ENCODE results near the gene EGFL8. TPM values are rescaled to one million over a fixed set of nuclear protein-coding genes. Genes with fewer than 3 reads are reported as not detected.

EGFL8 gene
- total RNA-seq, 1 donor from 2014 or later: 11.5 TPM

DNA sequence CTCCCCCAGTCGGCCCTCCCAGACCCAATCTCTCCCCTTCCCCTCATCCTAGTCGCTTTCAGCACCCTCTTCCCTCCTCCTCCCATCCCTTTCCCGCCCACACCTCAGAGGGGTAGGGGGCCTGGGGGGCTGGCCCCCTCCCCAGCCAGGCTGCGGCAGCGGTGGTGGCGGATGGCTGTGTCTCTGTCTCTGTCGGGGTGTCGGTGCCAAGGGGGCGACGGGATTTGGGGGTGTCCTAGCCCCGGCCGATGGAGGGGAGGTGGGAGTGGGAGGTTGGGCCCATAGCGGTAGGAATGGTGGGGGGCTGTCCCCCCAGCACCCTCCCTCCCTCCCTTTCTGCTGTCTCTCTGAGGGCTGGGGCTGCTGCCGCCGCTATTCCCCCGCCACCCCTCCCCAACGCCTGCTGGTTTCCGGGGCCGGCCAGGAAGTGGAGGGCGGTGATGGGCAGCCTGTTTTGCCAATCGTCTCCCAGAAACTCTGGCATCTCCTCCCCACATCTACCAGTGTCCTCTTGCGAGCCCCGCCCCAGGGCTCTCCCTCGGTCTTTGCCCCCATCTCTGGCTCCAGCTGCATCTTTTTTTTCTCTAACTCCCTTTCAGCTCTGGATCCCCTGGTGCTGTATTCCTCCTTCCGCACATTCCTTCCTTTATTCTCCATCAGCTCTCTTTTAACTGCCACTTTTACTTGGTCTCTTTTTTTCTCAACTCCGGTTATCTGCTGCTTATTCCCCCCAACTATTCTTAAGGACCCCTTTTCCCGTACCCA is 11.5 kb downstream of the EGFL8 start, which contains the start of gene AGPAT1:
Gene AGPAT1 (minus strand): TSS at position 374 of the 765 bp plus-strand sequence. CDS start 4,588 bp downstream, outside the sequence.
- no peaks in the 10 kb centered on the region for H3K9me3 Mint-ChIP-seq
- peak within 1 kb of the TSS; percentile 97 for H3K27ac Mint-ChIP-seq

DNA sequence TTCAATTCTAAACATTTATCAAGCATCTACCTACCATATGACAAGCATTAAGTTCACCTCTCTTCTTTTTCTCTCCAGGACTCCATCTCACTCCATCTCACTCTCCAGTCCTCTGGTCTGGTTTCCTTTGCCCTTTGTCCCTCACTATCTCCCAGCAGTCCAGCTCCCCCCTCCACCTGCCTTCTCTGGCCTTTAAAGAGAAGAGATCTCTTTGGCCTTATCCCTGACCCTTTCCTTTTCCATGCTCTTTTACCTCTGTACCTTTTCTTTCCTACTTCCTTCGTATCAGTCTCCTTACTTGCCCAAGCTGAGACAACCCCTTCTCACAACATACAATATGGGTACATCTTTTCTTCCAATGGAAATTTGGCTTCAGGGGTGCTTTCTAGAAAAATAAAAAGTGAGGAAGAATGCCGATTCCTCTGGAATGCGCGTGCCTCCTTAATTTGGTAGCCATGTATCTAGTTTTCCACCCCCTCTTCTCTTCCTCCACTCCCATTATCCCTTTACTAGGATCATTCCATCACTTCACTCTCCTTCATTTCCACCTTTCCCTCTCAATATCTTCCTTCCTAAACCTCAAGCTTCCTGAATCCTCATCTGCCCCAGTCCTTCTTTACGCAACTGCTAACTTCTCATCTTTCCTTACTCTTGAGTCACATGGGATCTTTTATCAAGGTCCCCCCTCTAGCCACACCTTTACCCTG is 12.2 kb downstream of the EGFL8 start:
- Mint-ChIP-seq H3K4me1 (ENCODE audit: low read depth) (peaks cover 54% of the 10 kb centered on the region), H3K27ac (peak overlapping the region; percentile 97), H3K9me3 (no peaks in the 10 kb centered on the region), H3K36me3 (ENCODE audit: low read depth) (peaks cover 31% of the 10 kb centered on the region), H3K27me3 (ENCODE audit: low read depth) (no peaks in the 10 kb centered on the region), H3K4me3 (ENCODE audit: low read depth) (peak overlapping the region; percentile 96)
- no peak for DNase-seq (ENCODE audit: low spot score)
- intact Hi-C loops (cut with micrococcal nuclease): loop anchor here (1.0 to 10.0 kb wide), 5 partner anchors 22 to 796 kb away; partner anchors contain the start of genes APOM, BAG6, NELFE and PPT2

More for the DNA sequence above, 11.5 kb downstream of the EGFL8 start, which contains the start of gene AGPAT1:
- Mint-ChIP-seq H3K36me3 (ENCODE audit: low read depth) (peaks cover 28% of the 10 kb centered on the region), H3K27me3 (ENCODE audit: low read depth) (no peaks in the 10 kb centered on the region), H3K4me1 (ENCODE audit: low read depth) (peaks cover 54% of the 10 kb centered on the region), H3K4me3 (ENCODE audit: low read depth) (peak within 1 kb of the TSS; percentile 96)
- peak; percentile 95 for DNase-seq (ENCODE audit: low spot score)
- intact Hi-C loops (cut with micrococcal nuclease): loop anchor here (1.0 to 10.0 kb wide), 5 partner anchors 22 to 796 kb away; partner anchors contain the start of genes APOM, BAG6, NELFE and PPT2

DNA sequence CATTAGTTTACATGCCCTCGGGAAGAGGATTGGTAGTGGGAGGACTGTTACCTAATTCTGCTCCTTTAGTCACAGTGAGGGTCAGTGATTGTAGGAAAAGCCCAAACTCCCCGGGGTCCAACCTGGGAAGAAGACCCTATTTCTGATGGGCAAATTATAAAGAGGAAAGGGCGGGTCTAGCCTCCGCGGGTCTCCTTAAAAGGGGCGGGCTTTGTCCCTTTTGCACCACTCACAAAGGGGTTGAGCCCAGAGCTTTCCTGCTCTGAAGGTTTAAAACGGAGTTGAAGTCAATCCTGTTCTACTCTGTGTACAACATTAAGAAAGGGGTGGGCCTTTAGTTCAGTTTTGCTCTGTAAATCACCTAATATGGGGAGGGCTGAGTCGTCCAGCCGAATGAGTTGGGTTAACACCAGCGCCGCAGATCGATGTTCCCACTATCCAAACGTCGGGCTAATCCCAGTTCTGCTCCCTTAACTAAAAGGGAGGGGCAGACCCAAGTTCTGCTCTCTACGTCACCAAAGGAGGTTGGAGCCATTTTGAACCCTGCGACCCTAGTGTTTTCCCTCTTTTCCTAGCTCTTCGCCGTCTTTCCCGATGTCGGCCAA is 12.9 kb downstream of the EGFL8 start:
- Mint-ChIP-seq H3K4me3 (ENCODE audit: low read depth) (peak overlapping the region; percentile 96), H3K4me1 (ENCODE audit: low read depth) (peaks cover 54% of the 10 kb centered on the region), H3K36me3 (ENCODE audit: low read depth) (peaks cover 32% of the 10 kb centered on the region), H3K9me3 (no peaks in the 10 kb centered on the region), H3K27me3 (ENCODE audit: low read depth) (no peaks in the 10 kb centered on the region), H3K27ac (peak overlapping the region; percentile 97)
- intact Hi-C loops (cut with micrococcal nuclease): loop anchor here (5.0 to 10.0 kb wide), 4 partner anchors 220 to 795 kb away; partner anchors contain the start of genes APOM, BAG6, NELFE and SKIC2
- DNase-seq (ENCODE audit: low spot score): no peak

DNA sequence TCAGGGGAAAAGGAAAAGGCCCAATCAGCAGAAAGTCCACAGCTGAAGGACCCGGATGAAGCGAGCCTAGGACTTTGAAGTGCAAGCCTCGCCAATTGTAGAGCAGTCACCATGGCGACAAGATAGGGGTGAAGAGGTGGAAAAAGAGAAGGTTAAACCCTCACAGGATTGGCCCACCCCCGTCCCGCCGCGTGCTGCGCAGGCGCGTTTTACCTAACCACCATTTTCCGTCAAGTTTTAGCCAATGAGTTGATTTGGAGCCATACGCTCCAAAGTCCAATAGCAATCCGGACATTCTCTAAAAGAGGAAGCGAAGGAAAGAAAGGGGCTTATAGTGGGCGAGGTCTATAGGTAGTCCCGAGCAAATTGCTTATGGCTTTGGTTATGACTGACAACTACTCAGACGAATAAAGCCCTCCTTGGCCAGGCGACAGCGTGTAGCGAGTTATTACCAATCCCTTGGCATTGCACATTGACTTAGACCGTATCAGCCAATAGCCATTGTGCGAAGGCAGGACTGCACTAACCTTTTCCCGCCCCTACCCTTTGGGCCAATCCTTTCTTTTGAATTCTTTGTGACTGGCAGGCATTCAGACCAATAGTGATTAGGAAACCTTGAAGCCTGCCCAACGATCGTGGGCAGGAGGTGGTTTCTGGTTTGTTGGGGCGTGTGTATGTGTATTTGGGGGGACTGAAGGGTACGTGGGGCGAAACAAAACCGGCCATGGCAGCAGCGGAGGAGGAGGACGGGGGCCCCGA is 13.6 kb downstream of the EGFL8 start, which contains the start of gene RNF5:
Gene RNF5 (plus strand): TSS at position 618 of the 759 bp plus-strand sequence. CDS start 107 bp downstream, at position 725.
- intact Hi-C loops (cut with micrococcal nuclease): loop anchor here (1.0 to 10.0 kb wide), 6 partner anchors 17 to 794 kb away; partner anchors contain the start of genes APOM, ATF6B, BAG6 and NELFE
- peak within 1 kb of the TSS; percentile 96 for H3K4me3 Mint-ChIP-seq (ENCODE audit: low read depth)
- peak within 1 kb of the TSS; percentile 97 for H3K27ac Mint-ChIP-seq
- no peaks in the 10 kb centered on the region for H3K27me3 Mint-ChIP-seq (ENCODE audit: low read depth)
- H3K4me1 Mint-ChIP-seq (ENCODE audit: low read depth): peaks cover 50% of the 10 kb centered on the region
- DNase-seq (ENCODE audit: low spot score): peak; percentile 93
- H3K36me3 Mint-ChIP-seq (ENCODE audit: low read depth): peaks cover 39% of the 10 kb centered on the region
- no peaks in the 10 kb centered on the region for H3K9me3 Mint-ChIP-seq

DNA sequence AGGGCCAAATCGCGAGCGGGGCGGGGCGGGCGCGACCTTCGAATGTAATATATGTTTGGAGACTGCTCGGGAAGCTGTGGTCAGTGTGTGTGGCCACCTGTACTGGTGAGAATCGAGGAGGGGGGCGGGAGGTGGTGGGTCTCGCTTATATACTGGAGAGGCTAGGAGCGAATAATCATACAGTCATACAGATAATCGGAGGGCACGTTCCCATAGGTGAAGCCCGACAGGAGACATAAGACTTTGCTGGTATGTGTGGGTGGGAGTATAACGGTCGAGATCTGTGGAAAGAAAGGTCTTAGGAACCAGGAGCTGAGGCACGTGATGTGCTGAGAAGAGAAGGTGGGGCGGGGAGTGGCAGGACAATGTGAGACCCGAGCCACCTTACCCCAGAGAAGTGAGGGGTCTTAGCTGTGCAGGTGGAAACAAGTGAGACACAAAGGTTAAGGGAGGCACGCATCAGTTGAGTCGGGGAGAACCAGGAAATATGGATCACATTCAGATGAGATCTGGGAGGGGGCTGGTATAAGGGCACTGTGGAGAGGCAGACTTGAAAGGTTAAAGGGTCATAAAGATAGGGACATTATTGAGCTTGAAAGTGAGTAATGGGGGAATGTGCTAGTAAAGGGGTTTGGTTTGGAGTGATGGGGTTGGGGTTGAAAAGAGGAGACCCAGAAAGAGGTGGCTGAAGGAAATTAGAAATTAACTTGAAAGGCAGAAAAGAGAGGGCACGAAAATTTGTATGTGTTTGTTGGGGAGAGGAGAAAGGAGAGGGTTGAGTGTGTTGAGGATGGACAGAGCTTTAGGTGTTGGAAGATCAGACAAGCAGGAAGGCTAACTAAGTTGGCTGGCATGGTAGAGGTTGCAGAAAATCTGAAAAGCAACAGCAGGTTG is 14.4 kb downstream of the EGFL8 start:
- no peaks in the 10 kb centered on the region for H3K27me3 Mint-ChIP-seq (ENCODE audit: low read depth)
- peaks cover 46% of the 10 kb centered on the region for H3K4me1 Mint-ChIP-seq (ENCODE audit: low read depth)
- no peak for DNase-seq (ENCODE audit: low spot score)
- intact Hi-C loops (cut with micrococcal nuclease): loop anchor here (1.0 to 10.0 kb wide), 6 partner anchors 17 to 794 kb away; partner anchors contain the start of genes APOM, ATF6B, BAG6 and NELFE
- peak overlapping the region; percentile 96 for H3K4me3 Mint-ChIP-seq (ENCODE audit: low read depth)
- H3K27ac Mint-ChIP-seq: peak overlapping the region; percentile 97
- H3K9me3 Mint-ChIP-seq: no peaks in the 10 kb centered on the region
- H3K36me3 Mint-ChIP-seq (ENCODE audit: low read depth): peaks cover 39% of the 10 kb centered on the region

DNA sequence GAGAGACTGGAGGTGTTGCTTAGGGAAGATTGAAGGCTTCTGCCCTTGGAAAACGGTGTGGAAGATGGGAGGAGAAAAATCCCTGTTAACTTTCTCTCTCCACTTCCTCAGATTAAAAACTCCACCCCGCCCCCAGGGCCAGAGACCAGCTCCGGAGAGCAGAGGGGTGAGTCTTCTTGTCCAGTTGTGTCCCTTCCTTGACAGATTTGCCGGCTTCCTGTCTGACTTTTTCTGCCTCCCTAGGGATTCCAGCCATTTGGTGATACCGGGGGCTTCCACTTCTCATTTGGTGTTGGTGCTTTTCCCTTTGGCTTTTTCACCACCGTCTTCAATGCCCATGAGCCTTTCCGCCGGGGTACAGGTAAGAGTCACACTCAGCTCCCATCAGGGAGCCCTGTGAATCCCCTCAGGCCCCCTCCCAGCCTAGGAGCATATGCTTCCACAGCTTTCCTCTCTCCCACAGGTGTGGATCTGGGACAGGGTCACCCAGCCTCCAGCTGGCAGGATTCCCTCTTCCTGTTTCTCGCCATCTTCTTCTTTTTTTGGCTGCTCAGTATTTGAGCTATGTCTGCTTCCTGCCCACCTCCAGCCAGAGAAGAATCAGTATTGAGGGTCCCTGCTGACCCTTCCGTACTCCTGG is 15.5 kb downstream of the EGFL8 start:
- peaks cover 37% of the 10 kb centered on the region for H3K4me1 Mint-ChIP-seq (ENCODE audit: low read depth)
- peaks cover 41% of the 10 kb centered on the region for H3K36me3 Mint-ChIP-seq (ENCODE audit: low read depth)
- H3K27ac Mint-ChIP-seq: peak overlapping the region; percentile 9
- intact Hi-C loops (cut with micrococcal nuclease): loop anchor here (5.0 to 10.0 kb wide), 4 partner anchors 223 to 792 kb away; partner anchors contain the start of genes APOM, BAG6, NELFE and SKIC2
- no peaks in the 10 kb centered on the region for H3K27me3 Mint-ChIP-seq (ENCODE audit: low read depth)
- H3K4me3 Mint-ChIP-seq (ENCODE audit: low read depth): peak overlapping the region; percentile 64
- no peaks in the 10 kb centered on the region for H3K9me3 Mint-ChIP-seq
- no peak for DNase-seq (ENCODE audit: low spot score)

DNA sequence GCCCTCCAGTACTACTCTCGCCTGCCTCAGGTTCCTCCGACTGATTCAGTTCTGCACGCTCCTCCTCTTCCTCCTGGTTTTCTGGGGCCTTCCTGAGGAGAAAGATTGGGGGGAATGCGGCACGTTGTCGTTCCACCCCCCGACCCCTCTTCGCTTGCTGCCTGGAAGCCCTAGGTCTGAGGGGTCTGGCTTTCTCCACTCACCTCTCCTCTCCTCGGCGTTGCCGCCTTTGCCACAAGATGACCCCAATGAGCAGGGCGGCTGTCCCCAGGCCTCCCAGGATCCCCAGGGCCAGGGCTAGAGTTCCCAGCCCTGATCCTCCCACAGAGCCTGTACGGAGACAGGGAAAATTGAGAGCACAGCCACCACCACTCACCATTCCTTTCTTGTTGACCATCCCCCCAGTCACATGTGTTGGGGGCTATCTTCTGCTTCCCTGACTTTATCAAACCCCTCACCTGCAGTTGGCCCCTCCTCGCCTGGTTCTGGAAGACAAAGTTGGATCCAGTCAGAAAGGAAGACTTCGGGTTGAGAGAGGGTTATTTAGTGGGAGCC is 16.8 kb downstream of the EGFL8 start:
- peaks cover 40% of the 10 kb centered on the region for H3K4me1 Mint-ChIP-seq (ENCODE audit: low read depth)
- intact Hi-C loops (cut with micrococcal nuclease): no loop called here

DNA sequence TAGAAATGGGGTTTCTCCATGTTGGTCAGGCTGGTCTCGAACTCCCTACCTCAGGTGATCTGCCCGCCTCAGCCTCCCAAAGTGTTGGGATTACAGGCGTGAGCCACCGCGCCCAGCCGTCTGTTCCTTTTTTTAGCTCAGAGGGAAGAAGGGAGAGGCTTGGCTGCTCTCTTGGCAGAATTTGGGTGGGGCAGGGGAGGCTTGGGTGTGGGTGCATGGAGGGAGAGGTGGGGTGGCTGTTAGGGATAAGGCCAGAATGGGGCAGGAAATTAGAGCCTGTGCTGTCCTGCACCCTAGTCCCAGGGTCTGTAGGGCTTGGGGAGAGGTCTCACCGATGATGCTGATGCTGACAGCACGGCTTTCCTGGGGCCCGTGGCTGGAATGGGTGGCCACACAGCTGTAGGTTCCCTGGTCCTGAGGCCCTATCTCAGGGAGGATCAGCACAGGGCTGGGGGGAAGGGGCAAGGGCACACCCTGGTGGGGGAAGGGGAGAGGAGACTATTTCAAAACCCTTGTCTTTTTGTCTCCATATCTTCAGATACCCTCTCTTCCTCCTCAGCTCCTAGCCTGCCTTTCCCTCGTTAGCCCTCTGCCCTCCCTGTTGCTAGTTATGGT is 17.6 kb downstream of the EGFL8 start:
- Mint-ChIP-seq H3K27ac (no peak overlapping the region), H3K27me3 (ENCODE audit: low read depth) (no peaks in the 10 kb centered on the region), H3K9me3 (no peaks in the 10 kb centered on the region), H3K4me3 (ENCODE audit: low read depth) (no peak overlapping the region), H3K4me1 (ENCODE audit: low read depth) (peaks cover 37% of the 10 kb centered on the region), H3K36me3 (ENCODE audit: low read depth) (peaks cover 58% of the 10 kb centered on the region)
- intact Hi-C loops (cut with micrococcal nuclease): no loop called here
- DNase-seq (ENCODE audit: low spot score): no peak

More for the DNA sequence above, 16.8 kb downstream of the EGFL8 start:
- H3K36me3 Mint-ChIP-seq (ENCODE audit: low read depth): peaks cover 50% of the 10 kb centered on the region
- H3K27me3 Mint-ChIP-seq (ENCODE audit: low read depth): no peaks in the 10 kb centered on the region
- peak overlapping the region; percentile 20 for H3K27ac Mint-ChIP-seq
- no peak overlapping the region for H3K4me3 Mint-ChIP-seq (ENCODE audit: low read depth)
- DNase-seq (ENCODE audit: low spot score): no peak
- H3K9me3 Mint-ChIP-seq: no peaks in the 10 kb centered on the region

DNA sequence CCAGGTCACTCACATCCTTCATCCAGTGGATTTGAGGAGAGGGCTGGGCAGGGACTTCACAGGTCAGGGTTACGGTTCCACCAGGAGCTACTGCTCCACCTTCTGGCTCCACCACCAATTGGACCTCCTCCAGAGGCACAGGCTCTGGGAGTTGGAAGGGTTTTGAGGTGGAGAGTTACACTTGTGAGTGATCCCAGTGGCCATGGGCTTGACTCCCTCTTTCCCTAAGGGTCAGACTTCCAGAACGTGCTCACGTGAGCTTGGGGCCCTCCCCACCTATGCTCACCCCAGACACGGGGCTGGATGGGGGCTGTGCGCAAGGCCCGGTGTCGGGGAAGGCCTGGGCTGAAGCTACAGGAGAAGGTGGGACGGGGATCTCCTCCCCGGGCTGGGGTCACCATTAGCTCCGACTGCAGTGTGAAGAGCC is 18.2 kb downstream of the EGFL8 start:
- Mint-ChIP-seq H3K4me3 (ENCODE audit: low read depth) (no peak overlapping the region), H3K27me3 (ENCODE audit: low read depth) (no peaks in the 10 kb centered on the region), H3K4me1 (ENCODE audit: low read depth) (peaks cover 36% of the 10 kb centered on the region), H3K27ac (no peak overlapping the region), H3K36me3 (ENCODE audit: low read depth) (peaks cover 63% of the 10 kb centered on the region), H3K9me3 (no peaks in the 10 kb centered on the region)
- DNase-seq (ENCODE audit: low spot score): no peak
- intact Hi-C loops (cut with micrococcal nuclease): no loop called here

DNA sequence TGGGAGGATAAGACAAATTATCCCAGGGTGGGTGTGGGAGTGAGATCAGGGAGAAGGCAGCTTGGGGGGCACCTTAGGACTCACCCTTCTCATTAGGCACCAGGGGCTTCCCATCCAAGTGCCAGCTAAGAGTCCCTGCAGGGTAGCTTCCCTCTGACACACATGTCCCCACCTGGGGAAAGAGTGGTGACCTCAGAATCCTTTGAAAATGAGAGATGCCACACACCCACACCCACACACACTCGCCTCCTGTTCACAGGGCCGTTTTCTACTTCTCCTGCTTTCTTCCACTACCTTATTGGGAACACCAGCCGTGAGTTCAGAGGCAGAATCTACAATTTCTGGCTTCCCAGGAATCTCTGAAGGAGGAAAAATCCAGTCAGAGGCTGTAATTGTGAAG is 18.6 kb downstream of the EGFL8 start:
- DNase-seq (ENCODE audit: low spot score): no peak
- no peaks in the 10 kb centered on the region for H3K9me3 Mint-ChIP-seq
- H3K27me3 Mint-ChIP-seq (ENCODE audit: low read depth): no peaks in the 10 kb centered on the region
- peak overlapping the region; percentile 12 for H3K27ac Mint-ChIP-seq
- H3K4me3 Mint-ChIP-seq (ENCODE audit: low read depth): no peak overlapping the region
- H3K36me3 Mint-ChIP-seq (ENCODE audit: low read depth): peaks cover 68% of the 10 kb centered on the region
- peaks cover 36% of the 10 kb centered on the region for H3K4me1 Mint-ChIP-seq (ENCODE audit: low read depth)
- intact Hi-C loops (cut with micrococcal nuclease): no loop called here

All from activated T-helper 2 cell treated with anti-CD3 and anti-CD28 coated beads, Interferon-gamma antibody, Interleukin-2, Interleukin-4, amounts not matched to agents 10 μg/mL and 5 μg/mL and 100 μg/mL, durations not matched to agents 14 hours and 24 hours and 36 hours (primary cell).